Panc1 (cell line): ENCODE measurements around the gene CHRNA7.
"Not testable (repeated sequence)": the region's sequence is repeated elsewhere in the genome, so short reads cannot be mapped to it uniquely, and the experiment has no call there.

ENCODE experiments used
- POLR2AphosphoS5 ChIP-seq: IDR thresholded peaks from 2 replicates; pipeline ENCODE4 v1.6.1; 2012; ENCODE audit warnings: mild to moderate bottlenecking, low read depth, low read length, moderate library complexity
- REST ChIP-seq, 2 experiments: IDR thresholded peaks; 2 replicates each; pipeline ENCODE4 v1.6.1; 2011 to 2012; ENCODE audit warnings: low read depth in 2 of 2, control low read depth in 1 of 2, low read length in 1 of 2, mild to moderate bottlenecking in 1 of 2, moderate library complexity in 1 of 2; ENCODE audit not compliant: insufficient read depth in 1 of 2
- SIN3A ChIP-seq: IDR thresholded peaks from 2 replicates; pipeline ENCODE4 v1.6.1; 2012; ENCODE audit warnings: low read depth, mild to moderate bottlenecking, low read length, moderate library complexity, borderline replicate concordance; ENCODE audit not compliant: insufficient read depth
- TCF7L2 ChIP-seq: IDR thresholded peaks from 2 replicates; pipeline ENCODE4 v1.6.1; 2011; ENCODE audit warnings: mild to moderate bottlenecking, low read depth, low read length, inconsistent platforms
- TF ChIP-seq, protein P1 (sequence below): fragments of 450-650 bp; IDR thresholded peaks from 2 replicates; pipeline ENCODE4 v1.5.1; 2017; ENCODE audit warnings: mild to moderate bottlenecking

DNA sequence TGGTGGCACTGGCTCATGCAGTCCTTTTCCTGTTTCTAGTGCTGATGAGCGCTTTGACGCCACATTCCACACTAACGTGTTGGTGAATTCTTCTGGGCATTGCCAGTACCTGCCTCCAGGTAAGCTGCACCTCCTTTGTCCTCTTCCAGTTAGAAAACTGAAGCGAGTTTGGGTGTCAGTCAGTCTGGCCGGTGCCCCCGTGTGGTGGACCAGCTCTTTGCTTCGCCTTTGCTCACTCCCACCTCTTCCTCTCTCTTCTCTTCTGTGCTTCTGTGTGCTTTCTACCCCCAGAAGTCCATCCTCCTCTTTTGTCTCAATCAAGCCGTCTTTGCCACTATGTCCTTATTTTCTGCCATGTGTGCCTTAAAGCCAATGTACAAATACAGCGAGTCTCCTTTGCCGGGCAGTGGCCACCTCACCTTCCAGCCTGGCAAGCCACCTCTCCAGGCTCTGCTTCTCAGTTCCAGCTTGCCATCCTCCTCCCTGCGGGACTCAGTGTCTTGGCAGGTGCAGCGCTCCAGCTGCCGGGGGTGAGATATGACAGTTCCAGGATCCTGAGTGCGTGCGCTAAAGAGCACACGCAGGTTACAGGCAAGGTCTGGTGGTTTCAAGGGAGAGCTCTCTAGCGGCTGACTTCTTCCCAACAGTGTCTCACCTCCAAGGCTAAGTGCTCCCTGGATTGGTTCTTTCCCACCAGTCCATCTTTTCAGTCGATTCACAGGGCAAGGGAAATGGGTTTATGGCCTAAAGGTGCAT lies 123.7 kb downstream of the CHRNA7 start:
- TF ChIP-seq, protein P1, sequence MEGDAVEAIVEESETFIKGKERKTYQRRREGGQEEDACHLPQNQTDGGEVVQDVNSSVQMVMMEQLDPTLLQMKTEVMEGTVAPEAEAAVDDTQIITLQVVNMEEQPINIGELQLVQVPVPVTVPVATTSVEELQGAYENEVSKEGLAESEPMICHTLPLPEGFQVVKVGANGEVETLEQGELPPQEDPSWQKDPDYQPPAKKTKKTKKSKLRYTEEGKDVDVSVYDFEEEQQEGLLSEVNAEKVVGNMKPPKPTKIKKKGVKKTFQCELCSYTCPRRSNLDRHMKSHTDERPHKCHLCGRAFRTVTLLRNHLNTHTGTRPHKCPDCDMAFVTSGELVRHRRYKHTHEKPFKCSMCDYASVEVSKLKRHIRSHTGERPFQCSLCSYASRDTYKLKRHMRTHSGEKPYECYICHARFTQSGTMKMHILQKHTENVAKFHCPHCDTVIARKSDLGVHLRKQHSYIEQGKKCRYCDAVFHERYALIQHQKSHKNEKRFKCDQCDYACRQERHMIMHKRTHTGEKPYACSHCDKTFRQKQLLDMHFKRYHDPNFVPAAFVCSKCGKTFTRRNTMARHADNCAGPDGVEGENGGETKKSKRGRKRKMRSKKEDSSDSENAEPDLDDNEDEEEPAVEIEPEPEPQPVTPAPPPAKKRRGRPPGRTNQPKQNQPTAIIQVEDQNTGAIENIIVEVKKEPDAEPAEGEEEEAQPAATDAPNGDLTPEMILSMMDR = not testable (repeated sequence)
- not testable (repeated sequence) for TF ChIP-seq POLR2AphosphoS5; REST (IDR thresholded peaks at IDR 0.05; ENCODE audit: insufficient read depth in 1 of 2, low read depth in 2 of 2, low read length in 1 of 2); TCF7L2; SIN3A
